Natural killer cell treated with Interleukin-12 subunit alpha and Interleukin-12 subunit beta and Interleukin-15 and Interleukin-18, amount 100 ng/mL, for 72 hours (primary cell): Measurements from ENCODE around the gene FAAP24. TPM values are rescaled to one million over a fixed set of nuclear protein-coding genes. Genes with fewer than 3 reads are reported as not detected.
A peak's percentile ranks its signal among the peaks of the same experiment; 100 is the strongest.
"Not testable (repeated sequence)": the region's sequence is repeated elsewhere in the genome, so short reads cannot be mapped to it uniquely, and the experiment has no call there.

ENCODE experiments used
- ATAC-seq, 2 donors: fragments of 150-1000 bp; cut with Tn5 transposase in 1 of 2; sonication (Bioruptor Pico), chemical (Tn5 transposase) in 1 of 2; 2 replicates each; pipeline ENCODE4 v1.10.0; 2021
- DNase-seq: peaks from one replicate; pipeline ENCODE4 v3.0.0; 2022; ENCODE audit warnings: low spot score
- H3K27ac Mint-ChIP-seq, 2 donors: 1 replicate in 1 of 2; 2 replicates in 1 of 2; pipeline ENCODE4 v1.8.0; 2022; ENCODE audit warnings: mixed read lengths in 2 of 2, mild to moderate bottlenecking in 1 of 2, moderate library complexity in 1 of 2
- H3K27me3 Mint-ChIP-seq, 2 donors: 1 replicate in 1 of 2; 2 replicates in 1 of 2; pipeline ENCODE4 v1.8.0; 2022; ENCODE audit warnings: mixed read lengths in 2 of 2
- H3K36me3 Mint-ChIP-seq: one replicate; pipeline ENCODE4 v1.8.0; 2022; ENCODE audit warnings: mixed read lengths
- H3K4me1 Mint-ChIP-seq, 2 donors: 1 replicate in 1 of 2; 2 replicates in 1 of 2; pipeline ENCODE4 v1.8.0; 2022; ENCODE audit warnings: low read depth in 2 of 2, mixed read lengths in 2 of 2, mild to moderate bottlenecking in 1 of 2
- H3K4me3 Mint-ChIP-seq: one replicate; pipeline ENCODE4 v1.8.0; 2022; ENCODE audit warnings: mixed read lengths
- H3K9me3 Mint-ChIP-seq: 2 replicates; pipeline ENCODE4 v1.8.0; 2022; ENCODE audit warnings: mixed read lengths
- total RNA-seq, 2 donors: library from RNA; stranded (reverse); gene quantifications; one replicate each; pipeline ENCODE4 v1.2.3, GENCODE V29; 2022

FAAP24 gene
- total RNA-seq, 2 donors from 2014 or later = 6.6 to 9.8 TPM

- H3K27me3 Mint-ChIP-seq = no peaks in the 10 kb centered on the region
- ATAC-seq = no peak
- no peaks in the 10 kb centered on the region for H3K36me3 Mint-ChIP-seq
- no peaks in the 10 kb centered on the region for H3K9me3 Mint-ChIP-seq
- peaks cover 6% of the 10 kb centered on the region in 2 donors for H3K4me1 Mint-ChIP-seq
- DNase-seq = no peak
- no peak overlapping the region for H3K4me3 Mint-ChIP-seq
- H3K27ac Mint-ChIP-seq = no peak overlapping the region
These were observed 5.2 kb downstream of the FAAP24 start for GRCh38 chr19:32977280-32977679.

GRCh38 chr19:32977813-32978212 is 5.8 kb downstream of the FAAP24 start:
- H3K36me3 Mint-ChIP-seq, ATAC-seq, H3K4me1 Mint-ChIP-seq, DNase-seq, H3K9me3 Mint-ChIP-seq, H3K27me3 Mint-ChIP-seq, H3K4me3 Mint-ChIP-seq, H3K27ac Mint-ChIP-seq: not testable (repeated sequence)

- DNase-seq, H3K9me3 Mint-ChIP-seq, H3K4me1 Mint-ChIP-seq, H3K4me3 Mint-ChIP-seq, H3K27ac Mint-ChIP-seq, H3K27me3 Mint-ChIP-seq, ATAC-seq, H3K36me3 Mint-ChIP-seq: not testable (repeated sequence)
These were observed 7.8 kb downstream of the FAAP24 start for GRCh38 chr19:32979807-32980206.

GRCh38 chr19:32982488-32982887 is 10.4 kb downstream of the FAAP24 start:
- DNase-seq, H3K27me3 Mint-ChIP-seq, ATAC-seq, H3K27ac Mint-ChIP-seq, H3K4me1 Mint-ChIP-seq, H3K9me3 Mint-ChIP-seq, H3K4me3 Mint-ChIP-seq, H3K36me3 Mint-ChIP-seq: not testable (repeated sequence)

GRCh38 chr19:32988254-32988653 is 16.2 kb downstream of the FAAP24 start:
- H3K27me3 Mint-ChIP-seq, ATAC-seq, H3K36me3 Mint-ChIP-seq, DNase-seq, H3K4me1 Mint-ChIP-seq, H3K9me3 Mint-ChIP-seq, H3K27ac Mint-ChIP-seq, H3K4me3 Mint-ChIP-seq: not testable (repeated sequence)

- Mint-ChIP-seq H3K9me3 (no peaks in the 10 kb centered on the region), H3K27me3 (no peaks in the 10 kb centered on the region), H3K36me3 (no peaks in the 10 kb centered on the region), H3K27ac (no peak overlapping the region), H3K4me3 (no peak overlapping the region), H3K4me1 (no peaks in the 10 kb centered on the region)
- no peak for DNase-seq
- ATAC-seq = no peak
These were observed 16.7 kb downstream of the FAAP24 start for GRCh38 chr19:32988724-32989123.

GRCh38 chr19:32995966-32996365 is 23.9 kb downstream of the FAAP24 start:
- not testable (repeated sequence) for H3K36me3 Mint-ChIP-seq, H3K4me1 Mint-ChIP-seq, ATAC-seq, H3K9me3 Mint-ChIP-seq, H3K4me3 Mint-ChIP-seq, DNase-seq, H3K27ac Mint-ChIP-seq
- H3K27me3 Mint-ChIP-seq = peaks cover 14 to 23% of the 10 kb centered on the region in 2 donors

- H3K27ac Mint-ChIP-seq, DNase-seq, H3K4me3 Mint-ChIP-seq, ATAC-seq, H3K4me1 Mint-ChIP-seq, H3K36me3 Mint-ChIP-seq, H3K9me3 Mint-ChIP-seq: not testable (repeated sequence)
- H3K27me3 Mint-ChIP-seq = peaks cover 14 to 23% of the 10 kb centered on the region in 2 donors
These were observed 25.0 kb downstream of the FAAP24 start for GRCh38 chr19:32997061-32997464.

GRCh38 chr19:32997716-32998355 is 25.8 kb downstream of the FAAP24 start:
- Mint-ChIP-seq H3K27ac (no peak overlapping the region), H3K27me3 (peaks cover 14 to 23% of the 10 kb centered on the region in 2 donors), H3K9me3 (no peaks in the 10 kb centered on the region), H3K4me3 (no peak overlapping the region), H3K4me1 (peaks cover 4 to 5% of the 10 kb centered on the region in 2 donors), H3K36me3 (no peaks in the 10 kb centered on the region)
- ATAC-seq (peak in 1 of 2 donors; percentile 40), DNase-seq (no peak)

GRCh38 chr19:32998722-32999121 is 26.7 kb downstream of the FAAP24 start:
- H3K36me3 Mint-ChIP-seq = no peaks in the 10 kb centered on the region

GRCh38 chr19:33000510-33000909 is 28.5 kb downstream of the FAAP24 start:
- Mint-ChIP-seq H3K27me3 (peaks cover 14 to 34% of the 10 kb centered on the region in 2 donors), H3K4me3 (no peak overlapping the region), H3K36me3 (no peaks in the 10 kb centered on the region), H3K27ac (no peak overlapping the region), H3K4me1 (peaks cover 4 to 5% of the 10 kb centered on the region in 2 donors), H3K9me3 (no peaks in the 10 kb centered on the region)
- DNase-seq (no peak), ATAC-seq (no peak)

More at GRCh38 chr19:32998722-32999121, 26.7 kb downstream of the FAAP24 start:
- no peak overlapping the region for H3K4me3 Mint-ChIP-seq
- ATAC-seq (no peak), DNase-seq (no peak)
- H3K4me1 Mint-ChIP-seq = peaks cover 4 to 5% of the 10 kb centered on the region in 2 donors
- no peaks in the 10 kb centered on the region for H3K9me3 Mint-ChIP-seq
- peaks cover 14 to 28% of the 10 kb centered on the region in 2 donors for H3K27me3 Mint-ChIP-seq
- H3K27ac Mint-ChIP-seq = no peak overlapping the region

- H3K27ac Mint-ChIP-seq = no peak overlapping the region
- H3K4me1 Mint-ChIP-seq = peaks cover 4 to 5% of the 10 kb centered on the region in 2 donors
- no peak overlapping the region for H3K4me3 Mint-ChIP-seq
These were observed 28.9 kb downstream of the FAAP24 start for GRCh38 chr19:33000910-33001309.

GRCh38 chr19:33002126-33002865 is 30.3 kb downstream of the FAAP24 start:
- not testable (repeated sequence) for DNase-seq, ATAC-seq, H3K36me3 Mint-ChIP-seq, H3K27ac Mint-ChIP-seq, H3K4me1 Mint-ChIP-seq, H3K9me3 Mint-ChIP-seq, H3K4me3 Mint-ChIP-seq
- peaks cover 9 to 33% of the 10 kb centered on the region in 2 donors for H3K27me3 Mint-ChIP-seq

More at GRCh38 chr19:33000910-33001309, 28.9 kb downstream of the FAAP24 start:
- H3K27me3 Mint-ChIP-seq = peaks cover 14 to 38% of the 10 kb centered on the region in 2 donors
- H3K36me3 Mint-ChIP-seq = no peaks in the 10 kb centered on the region
- DNase-seq = no peak
- no peaks in the 10 kb centered on the region for H3K9me3 Mint-ChIP-seq
- ATAC-seq = no peak

- H3K4me3 Mint-ChIP-seq, H3K4me1 Mint-ChIP-seq, H3K36me3 Mint-ChIP-seq, H3K27ac Mint-ChIP-seq, H3K9me3 Mint-ChIP-seq, DNase-seq, ATAC-seq: not testable (repeated sequence)
- H3K27me3 Mint-ChIP-seq = peaks cover 4 to 23% of the 10 kb centered on the region in 2 donors
These were observed 31.5 kb downstream of the FAAP24 start for GRCh38 chr19:33003424-33004024.
